ENCODE measurements around the gene TPCN2.

TPCN2 gene

DNA sequence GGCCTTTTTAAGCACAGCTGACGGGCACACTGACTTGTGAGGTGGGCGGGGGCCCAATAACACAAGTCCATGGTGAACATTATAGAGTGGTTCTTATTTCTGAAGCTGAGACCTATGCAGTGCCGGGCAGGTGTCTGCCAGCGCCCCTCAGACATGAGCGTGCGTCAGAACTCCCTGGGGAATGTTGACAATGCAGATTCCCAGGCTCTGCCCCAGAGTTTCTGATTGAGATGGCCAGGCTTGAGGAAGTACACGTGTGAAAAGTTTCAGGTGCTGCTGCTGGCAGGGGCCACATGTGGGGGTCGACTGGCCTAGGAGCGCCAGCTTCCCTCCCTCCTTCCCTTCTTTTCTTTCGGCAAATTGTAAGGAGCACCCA lies 46.2 kb downstream of the TPCN2 start:
- DNase-seq (ENCODE audit: low spot score) = no peak

DNA sequence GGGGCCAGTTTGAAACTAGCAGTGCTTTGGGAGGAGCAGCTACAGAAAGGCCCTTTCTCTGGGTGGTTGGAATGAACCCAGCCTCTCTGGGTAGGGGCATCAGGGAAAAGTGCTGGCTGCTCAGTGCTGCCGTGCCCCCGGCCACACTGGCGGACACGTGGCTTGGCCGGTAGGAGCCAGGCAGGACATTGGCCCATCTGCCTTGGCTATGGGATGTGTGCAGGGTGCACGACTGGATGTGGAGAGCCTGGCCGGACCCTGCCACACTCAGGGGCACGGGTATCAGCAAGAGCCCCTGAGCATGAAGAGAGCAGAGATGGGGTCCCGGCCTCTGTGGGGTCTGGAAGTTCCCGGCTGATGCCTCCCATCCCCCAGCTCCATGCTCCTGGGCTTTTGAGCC lies 46.6 kb downstream of the TPCN2 start:
- no peak for DNase-seq (ENCODE audit: low spot score)

DNA sequence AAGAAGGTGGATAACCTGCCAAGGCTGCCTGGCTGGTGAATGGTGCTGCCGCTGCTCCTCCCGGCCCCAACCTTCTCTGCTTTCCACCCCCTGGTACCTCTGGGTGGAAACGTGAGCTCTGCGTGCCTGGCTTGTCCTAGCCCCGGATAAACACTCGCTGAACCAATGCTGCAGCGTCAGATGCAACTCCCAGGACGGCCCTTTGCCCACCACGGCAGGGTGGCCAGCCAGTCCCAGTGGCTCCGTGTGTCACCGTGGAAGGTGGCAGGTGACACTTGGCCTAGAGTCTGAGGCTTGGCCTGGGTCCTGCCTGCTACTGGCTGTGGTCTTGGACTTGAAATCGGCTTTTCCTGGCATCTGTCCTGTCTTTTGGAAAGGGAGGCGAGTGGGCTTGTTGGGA lies 47.7 kb downstream of the TPCN2 start:
- DNase-seq (ENCODE audit: low spot score) = no peak

DNA sequence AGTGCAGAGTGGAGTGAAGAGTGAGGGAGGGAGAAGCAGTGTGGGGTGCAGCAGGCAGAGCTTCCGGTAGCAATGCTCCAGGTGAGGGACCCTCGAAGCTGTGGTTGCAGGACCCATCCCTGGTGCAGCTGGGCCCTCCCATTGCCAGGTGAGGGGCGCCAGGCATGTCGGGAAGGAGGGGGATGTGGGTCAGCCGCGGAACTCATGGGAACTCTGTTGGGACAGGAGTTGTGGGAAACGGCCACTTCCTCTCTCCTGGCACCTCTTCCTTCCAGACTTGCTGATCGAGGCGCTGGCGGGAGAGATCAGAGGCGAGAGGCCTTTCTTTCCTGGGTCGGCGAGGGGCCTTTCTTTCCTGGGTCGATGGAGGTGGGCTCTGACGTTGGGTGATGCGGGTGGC lies 48.5 kb downstream of the TPCN2 start:
- DNase-seq (ENCODE audit: low spot score) = no peak

DNA sequence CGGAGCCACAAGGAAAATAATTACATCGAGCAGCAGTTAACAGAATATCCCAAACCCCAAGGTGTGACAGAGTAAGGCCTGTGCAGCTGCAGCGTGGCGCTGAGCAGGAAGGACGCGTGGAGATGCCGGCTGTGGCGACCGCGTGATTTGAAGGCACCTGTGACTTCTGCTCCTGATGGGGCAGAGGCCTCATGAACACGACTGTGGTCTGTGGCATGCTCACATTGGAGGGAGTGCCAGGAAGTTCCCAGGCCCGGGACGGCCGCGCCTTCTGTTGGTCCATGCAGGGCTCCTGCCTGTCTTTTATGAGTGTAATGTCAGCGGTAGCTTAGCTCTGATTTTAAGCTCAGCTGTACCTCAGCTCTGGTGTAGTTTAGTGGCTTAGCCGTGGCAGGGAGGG lies 50.4 kb downstream of the TPCN2 start:
- DNase-seq (ENCODE audit: low spot score) = no peak

DNA sequence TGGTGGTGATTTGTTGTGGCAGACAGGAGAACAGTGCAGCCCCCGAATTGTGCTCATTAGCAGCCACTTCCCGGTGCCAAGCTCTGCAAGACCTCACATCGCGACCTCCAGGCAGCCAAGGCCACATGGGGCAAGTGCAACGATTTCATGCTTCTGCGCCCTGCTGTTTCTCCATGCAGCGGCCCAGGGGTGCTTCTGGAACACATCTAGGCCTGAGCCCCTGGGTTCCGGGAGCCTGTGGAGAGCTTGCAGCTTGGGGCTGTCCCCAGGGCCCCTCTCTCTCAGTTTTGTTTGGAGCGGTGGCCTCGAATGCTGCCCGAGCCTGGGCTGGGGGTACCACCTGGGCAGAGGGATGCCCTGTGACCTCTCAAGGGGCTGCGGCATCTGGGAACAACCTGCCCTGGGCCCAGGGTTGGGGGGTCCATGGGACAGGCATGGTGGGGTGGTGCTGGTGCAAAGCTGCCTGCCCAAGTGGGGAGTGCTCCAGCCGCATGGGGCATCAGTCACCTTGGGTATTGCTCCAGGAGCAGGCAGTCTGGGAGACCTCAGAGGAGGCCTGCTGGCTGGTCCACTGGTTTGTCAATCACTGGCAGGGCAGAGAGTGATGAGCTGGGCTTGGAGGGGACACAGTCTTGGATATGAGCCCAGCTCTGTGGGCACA lies 51.9 kb downstream of the TPCN2 start:
- DNase-seq (ENCODE audit: low spot score) = no peak

DNA sequence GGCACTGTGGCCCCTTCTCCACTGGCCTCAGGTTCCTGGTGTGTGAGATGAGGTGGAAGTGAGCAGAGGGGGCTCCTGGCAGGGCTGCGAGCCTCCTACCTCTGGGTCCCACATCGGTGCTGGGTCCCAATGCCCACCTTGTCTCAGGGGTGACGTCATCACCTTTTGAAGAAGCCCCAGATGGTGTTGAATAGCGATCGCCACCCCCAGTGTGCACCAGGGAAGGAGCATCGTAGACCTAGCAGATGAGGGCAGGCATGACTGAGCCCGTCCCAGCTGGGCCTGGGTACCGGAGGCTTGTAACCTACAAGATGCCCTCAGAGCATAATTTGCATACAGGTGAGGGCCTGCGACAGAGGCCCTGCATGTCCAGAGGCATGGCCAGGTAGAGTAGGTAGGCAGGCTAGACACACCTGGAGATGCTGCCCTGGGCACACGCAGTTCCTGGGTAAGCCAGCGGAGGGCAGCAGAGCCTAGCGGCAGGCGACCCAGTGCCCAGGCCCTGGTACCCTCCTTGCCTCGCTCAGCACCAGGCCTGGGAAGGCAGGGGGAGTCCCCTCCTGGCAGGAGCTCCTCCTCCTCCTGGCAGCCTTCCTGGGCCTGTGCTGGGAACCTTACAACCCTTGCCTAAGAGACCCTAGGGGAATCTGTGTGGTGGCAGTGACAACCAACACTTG lies 52.5 kb downstream of the TPCN2 start:
- DNase-seq (ENCODE audit: low spot score) = peak; percentile 87

DNA sequence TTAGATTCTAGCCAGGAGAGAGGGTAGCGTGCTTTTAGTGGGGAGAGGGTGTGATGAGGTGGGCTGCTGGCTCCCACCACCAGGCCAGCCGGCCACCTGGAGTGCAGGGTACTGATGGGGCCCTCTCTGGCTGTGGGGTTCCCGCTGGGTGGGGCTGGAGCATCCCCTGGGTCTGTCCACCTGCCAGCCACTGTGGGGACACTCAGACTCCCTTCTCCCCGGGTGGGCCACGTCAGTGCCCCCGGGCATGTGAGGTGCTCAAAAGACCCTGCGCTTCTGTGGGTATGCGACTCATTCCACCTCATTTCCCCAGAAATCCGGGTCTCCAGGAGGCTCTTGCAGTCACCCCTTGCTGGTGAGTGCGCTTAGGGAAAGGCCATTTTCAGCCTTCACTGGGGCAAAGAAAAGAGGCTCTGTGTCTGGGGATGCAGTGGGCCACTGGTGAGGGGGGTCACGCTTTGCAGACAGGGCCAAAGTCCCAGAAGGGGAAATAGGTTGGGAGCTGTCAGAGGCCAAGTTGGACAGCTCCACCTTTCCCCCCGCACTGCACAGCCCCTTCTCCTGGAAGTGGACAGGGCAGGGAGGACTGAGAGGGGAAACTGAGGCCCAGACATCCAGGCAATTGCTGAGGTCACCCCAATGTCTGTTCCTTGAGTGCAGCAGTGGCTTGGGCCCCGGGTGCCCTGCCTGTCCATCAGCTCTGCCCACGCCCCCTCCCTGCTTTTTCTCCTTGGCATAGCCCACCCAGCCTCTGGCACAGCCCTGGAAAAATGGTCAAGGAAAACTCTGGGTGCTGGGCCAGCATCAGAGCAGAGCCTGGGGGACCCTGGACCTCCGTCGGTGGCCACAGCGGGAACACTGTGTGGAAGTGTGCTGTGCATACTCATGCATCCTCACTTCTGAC lies 53.3 kb downstream of the TPCN2 start:
- no peak for DNase-seq (ENCODE audit: low spot score)

DNA sequence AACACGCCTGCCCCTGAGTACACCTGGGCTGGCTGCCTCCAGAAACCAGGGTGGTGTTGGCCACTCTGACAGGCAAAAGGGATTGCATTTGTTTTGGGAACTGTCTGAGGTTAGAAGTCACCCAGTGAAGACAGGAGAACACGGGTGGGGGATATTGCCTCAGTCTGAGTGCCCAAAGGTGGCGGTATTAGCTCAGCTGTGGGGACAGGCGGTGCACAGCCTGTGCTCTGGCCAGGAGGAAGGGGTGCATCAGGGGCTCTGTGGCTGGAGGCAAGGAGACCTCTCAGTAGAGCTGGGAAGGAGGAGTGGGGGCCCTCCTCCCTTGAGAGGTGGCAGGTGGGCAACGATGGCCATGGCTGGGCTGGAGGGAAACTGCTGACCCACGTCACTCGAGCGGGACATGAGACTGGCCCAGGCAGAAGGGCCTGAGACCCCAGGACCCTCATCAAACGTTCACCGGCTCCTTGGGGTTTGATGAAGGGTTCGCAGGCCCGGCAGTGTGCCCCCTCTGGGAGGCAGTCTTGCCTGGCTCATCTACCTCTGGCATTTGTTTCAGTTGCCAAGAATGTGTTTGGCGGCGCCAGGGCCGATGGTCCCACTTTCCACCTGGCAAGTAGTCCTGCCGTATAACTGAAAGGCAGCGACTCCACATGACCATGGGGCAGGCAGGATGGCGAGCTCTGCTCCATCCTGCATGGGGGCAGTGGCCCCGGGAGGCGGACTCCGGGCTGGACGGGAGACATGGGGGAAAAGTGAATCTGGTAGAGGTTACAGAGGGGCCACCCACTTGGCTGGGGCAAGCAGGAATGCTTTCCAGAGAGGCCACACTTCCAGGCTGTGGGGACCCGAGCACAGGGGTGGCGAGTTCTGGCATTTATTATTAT lies 54.2 kb downstream of the TPCN2 start:
- DNase-seq (ENCODE audit: low spot score) = no peak

DNA sequence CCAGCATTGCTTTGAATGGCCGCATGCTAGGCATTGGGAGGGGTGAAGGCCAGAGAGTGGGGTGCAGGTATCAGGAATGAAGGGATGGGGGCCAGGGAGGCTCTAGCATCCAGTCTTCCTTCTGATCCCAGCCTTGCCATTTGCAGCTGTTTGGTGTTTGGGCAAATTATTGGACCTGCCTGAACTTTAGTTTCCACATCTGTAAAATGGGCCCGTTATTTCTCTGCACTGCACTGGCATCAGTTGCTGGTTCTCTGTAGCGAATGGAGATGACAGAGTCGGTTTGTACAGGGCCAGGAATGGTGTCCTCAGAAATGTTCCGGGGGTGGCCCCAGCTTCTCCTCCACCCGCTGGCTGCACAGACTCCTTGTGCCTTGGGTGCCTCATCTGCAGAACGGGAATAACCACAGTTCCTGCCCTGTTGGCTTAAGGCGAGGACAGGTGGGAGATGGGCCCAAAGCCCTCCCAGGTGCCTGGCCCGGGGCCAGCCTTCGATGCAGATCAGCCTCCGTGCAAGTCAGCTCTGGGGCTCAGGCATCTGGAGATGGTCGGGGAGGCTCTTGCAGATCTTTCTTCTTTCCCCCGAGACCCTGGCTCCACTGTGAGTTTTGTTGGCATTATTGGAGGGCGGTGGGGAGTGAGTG lies 55.6 kb downstream of the TPCN2 start:
- no peak for DNase-seq (ENCODE audit: low spot score)

DNA sequence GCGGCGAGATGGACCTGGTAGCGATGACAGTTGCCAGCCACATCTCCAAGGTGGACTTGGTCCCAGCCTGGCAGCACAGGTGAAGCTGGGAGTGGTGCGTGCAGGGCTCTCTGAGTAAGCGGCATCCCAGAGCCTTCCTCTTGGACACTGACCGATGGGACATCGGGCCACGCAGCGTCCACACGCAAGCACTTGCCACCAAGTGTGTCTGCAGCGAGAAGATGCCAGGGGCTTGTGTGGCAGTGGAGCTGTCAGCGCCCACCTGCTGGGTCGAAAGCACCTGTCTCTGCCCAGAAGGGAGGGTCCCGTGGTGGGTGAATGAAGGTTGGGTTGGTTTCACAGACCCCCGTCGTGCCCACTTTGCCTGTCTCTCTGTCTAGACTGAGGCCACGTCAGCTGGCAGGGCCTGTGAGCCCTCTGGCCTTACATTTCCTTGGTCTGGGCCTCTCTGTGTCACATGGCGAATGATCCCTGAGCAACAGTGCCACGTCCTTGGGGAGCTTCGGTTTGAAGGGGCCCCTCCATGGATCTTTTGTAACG lies 56.2 kb downstream of the TPCN2 start:
- DNase-seq (ENCODE audit: low spot score) = no peak

DNA sequence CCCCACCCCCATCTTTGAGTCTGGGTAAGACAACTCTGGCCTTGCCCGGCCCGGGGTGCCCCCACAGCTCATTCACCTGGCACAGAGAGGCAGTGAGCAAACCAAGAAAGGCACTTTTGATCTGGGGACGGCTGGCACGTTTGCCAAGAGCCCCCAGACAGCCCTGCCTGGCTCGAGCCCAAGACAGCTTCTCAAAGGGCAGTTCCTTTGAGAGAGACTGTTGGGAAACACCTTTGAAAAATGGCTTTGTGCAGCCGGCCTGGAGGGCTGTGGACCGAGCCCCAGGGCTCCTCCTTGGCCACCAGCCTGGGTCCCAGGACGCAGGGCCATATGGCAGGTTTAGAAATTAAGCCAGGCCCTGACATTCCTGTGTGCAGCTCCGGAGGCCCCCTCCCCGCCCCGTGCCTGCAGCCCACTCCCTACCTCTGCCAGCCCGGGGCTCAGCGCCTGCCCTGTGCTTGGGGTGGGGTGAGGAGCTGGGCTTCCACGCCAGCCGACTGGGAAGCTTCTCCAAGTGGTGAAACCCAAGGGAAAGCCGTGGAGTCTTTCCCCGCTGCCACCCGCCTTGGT lies 56.8 kb downstream of the TPCN2 start:
- no peak for DNase-seq (ENCODE audit: low spot score)

DNA sequence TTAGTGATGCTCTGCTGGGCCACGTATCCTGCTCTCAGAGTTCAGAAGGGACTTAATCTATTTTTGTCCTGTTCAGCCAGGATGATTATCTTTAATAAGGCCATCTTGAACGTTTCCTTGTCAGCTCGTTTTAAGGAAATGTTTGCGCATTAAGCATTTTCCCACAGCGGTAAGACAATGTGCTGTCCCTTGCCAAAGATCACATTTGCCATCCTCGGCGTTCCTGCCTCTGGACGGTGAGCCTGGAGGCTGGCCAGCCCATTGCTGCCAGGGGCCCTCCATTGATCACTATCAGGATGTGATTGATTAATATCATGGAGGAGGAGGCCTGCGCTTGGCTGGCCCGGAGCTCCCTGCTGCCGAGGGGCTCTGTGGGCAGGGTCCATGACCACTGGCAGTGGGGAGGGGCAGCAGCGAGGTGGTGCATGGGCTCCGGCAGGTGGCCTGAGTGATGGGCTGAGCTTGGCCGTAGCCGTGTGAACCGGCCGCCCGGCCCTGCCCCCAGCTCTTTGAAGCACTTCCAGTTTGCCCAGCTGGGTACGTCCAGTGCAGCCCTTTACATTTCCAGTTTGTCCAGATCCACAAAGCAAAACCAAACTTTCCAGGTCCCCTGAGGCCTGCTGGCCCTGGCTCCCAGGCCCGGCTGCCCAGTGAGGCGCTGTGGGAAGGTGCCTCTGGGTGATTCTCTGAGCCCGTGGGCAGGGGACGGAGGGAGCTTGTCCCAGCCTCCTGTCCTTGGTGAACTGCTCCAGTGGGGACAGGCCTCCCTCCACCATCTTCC lies 57.5 kb downstream of the TPCN2 start:
- DNase-seq (ENCODE audit: low spot score) = no peak

DNA sequence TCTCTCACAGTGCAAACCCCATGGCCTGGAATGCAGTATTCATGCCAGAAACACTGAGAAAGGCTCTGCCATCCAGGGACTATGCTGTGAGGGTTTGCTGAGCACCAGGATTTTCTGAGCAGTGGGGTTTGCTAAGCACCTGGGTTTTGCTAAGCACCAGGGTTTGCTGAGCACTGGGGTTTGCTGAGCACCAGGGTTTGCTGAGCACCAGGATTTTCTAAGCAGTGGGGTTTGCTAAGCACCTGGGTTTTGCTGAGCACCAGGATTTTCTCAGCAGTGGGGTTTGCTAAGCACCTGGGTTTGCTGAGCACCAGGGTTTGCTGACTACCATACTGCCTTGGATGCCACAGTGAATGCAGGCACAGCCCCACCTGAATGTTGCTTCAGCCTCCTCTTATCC lies 58.7 kb downstream of the TPCN2 start:
- no peak for DNase-seq (ENCODE audit: low spot score)

DNA sequence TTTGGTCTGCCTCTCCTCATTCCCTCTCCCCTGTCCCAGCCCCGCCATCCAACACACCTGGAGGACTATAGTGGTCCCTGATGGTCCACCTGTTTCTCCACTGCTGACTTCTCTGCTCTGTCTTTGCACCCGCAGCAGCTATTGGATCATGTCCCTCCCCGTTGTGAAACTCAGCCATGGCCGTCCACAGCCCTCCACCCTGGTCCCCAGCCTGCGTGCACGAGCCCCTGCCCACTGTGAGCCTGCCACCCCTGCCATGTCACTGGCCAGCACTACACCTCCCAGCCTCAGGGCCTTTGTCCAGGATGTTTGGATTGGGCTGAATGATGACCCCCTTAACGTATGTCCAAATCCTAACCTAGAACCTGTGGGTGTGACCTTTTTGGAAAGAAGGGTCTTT lies 59.3 kb downstream of the TPCN2 start:
- no peak for DNase-seq (ENCODE audit: low spot score)

DNA sequence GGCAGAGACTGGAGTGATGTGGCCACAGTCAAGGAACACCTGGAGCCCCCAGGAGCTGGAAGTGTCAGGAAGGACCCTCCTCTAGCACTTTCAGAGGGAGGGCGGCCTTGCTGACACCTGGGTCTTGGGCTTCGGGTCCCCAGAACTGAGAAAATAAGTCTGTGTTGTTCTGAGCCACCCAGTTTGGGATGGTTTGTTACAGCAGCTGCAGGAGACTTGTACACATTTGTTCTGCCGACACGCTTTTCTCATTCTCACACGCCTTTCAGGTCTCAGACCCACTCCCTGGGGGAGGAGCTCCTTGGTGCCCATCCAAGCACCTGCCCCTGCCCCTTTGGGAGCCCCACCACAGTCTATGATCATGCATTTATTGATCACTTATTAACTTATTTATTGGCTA lies 59.8 kb downstream of the TPCN2 start:
- no peak for DNase-seq (ENCODE audit: low spot score)

DNA sequence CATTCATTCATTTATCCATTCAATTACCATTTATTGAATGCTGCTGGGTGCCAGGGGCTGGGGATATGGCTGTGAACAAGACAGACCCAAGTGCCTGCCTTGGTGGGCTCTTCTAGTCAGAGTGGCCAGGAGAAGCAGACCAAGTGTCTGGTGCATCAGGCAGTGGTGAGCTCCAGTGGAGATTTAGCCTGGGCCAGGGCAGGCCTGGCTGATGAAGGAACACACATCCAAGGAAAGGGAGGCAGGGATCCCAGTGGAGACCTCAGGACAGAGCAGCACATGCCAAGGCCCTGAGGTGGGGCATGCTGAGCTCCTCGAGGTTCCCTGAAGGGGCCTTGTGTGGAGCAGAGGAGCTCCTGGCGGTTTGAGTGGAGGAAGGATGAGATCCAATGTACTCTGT lies 60.4 kb downstream of the TPCN2 start:
- no peak for DNase-seq (ENCODE audit: low spot score)

DNA sequence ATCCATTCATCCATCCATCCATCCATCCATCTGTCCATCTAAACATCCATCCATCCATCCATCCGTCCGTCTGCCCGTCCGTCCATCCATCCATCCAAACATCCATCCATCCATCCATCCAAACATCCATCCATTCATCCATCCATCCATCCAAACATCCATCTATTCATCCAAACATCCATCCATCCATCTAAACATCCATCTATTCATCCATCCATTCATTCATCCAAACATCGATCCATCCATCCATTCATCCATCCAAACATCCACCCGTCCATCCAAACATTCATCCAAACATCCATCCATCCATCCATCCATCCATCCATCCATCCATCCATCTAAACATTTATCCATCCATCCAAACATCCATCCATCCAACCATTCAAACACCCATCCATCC lies 61.7 kb downstream of the TPCN2 start:
- DNase-seq (ENCODE audit: low spot score) = no peak

DNA sequence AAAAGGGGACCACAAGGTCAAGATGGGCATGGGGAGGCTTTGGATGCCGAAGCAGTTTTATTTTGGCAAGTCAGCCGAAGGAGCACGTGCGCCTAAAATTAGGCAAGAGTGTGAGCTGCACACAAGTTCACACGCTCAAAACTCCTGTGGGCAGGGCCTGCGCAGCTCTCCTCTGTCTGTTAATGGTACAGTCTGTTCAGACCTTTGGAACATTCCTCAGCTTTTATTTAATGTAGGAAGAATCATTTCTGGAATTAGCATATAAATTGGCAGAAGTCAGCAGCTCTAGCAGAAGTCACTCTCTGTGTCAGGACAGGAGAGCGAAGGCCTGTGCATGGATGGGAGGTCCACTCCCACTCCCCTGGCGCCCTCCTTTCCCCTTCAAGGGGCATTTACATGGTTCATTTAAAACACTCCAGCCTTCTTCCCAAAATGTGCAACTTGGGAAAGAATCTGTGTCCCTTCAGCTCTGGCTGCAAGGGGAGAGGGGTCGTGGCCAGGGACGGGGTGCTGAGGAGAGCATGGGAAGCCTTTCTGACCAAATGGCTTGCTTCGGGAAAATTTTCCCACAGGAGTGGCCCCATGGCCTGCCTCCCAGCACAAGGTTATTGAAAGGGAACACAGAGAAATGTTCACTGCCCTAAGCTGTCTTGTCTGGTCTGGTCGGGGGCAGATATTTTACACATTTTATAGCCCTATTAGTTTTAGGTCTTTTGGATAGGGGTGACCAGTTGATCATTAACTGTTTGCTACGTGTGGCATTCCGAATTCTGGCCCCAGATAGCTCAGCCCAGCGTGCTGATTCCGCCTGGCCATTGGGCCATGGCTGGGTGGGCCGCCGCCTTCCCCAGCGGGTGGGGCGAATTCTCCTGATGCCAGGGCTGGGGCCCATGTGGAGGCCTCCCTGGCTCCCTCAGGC lies 63.2 kb downstream of the TPCN2 start:
- DNase-seq (ENCODE audit: low spot score) = no peak

All from ecto neural progenitor cell (in vitro differentiated cells).